ENCODE data around the gene TTC34. TPM values are rescaled to one million over a fixed set of nuclear protein-coding genes. Genes with fewer than 3 reads are reported as not detected.

Gene TTC34
- polyA plus RNA-seq, 1 donor (not counting 4 experiments of a cell fraction or from before 2014, with no cell fraction given), result 0.04 TPM

- Histone ChIP-seq H3K4me1 (ENCODE audit: control insufficient read depth, extremely low read depth, insufficient read depth, low read length) (no peaks in the 10 kb centered on the region), H2AFZ (ENCODE audit: control insufficient read depth, low read length) (no peak overlapping the region), H3K9ac (ENCODE audit: control insufficient read depth, extremely low read depth, insufficient read depth, low read length) (no peak overlapping the region), H3K4me2 (ENCODE audit: control insufficient read depth, extremely low read depth, insufficient read depth, low read depth, low read length) (no peak overlapping the region), H3K9me1 (ENCODE audit: control insufficient read depth, extremely low read depth, insufficient read depth, low read length) (no peaks in the 10 kb centered on the region), H3K9me3 (ENCODE audit: control insufficient read depth, low read depth, low read length) (peaks cover 11% of the 10 kb centered on the region), H3K27ac (ENCODE audit: control insufficient read depth, insufficient read depth, low read length) (no peak overlapping the region), H3K4me3 (ENCODE audit: control insufficient read depth in 2 of 3, extremely low read depth in 1 of 3, insufficient read depth in 2 of 3, low read depth in 1 of 3, low read length in 3 of 3) (no peak overlapping the region), H4K20me1 (ENCODE audit: control insufficient read depth, extremely low read depth, insufficient read depth, low read length) (no peaks in the 10 kb centered on the region), H3K27me3 (ENCODE audit: control insufficient read depth, extremely low read depth, insufficient read depth, low read length) (no peaks in the 10 kb centered on the region), H3K79me2 (ENCODE audit: control insufficient read depth, insufficient read depth, low read length) (no peaks in the 10 kb centered on the region), H3K36me3 (ENCODE audit: control insufficient read depth in 2 of 2, extremely low read depth in 1 of 2, insufficient read depth in 2 of 2, low read length in 2 of 2) (no peaks in the 10 kb centered on the region)
- no peak for FAIRE-seq
- TF ChIP-seq EZH2 (IDR thresholded peaks at IDR 0.05; ENCODE audit: low read length), result no peak
- no peak for TF ChIP-seq CTCF (optimal IDR thresholded peaks at IDR 0.05 in 1 of 3, IDR thresholded peaks at IDR 0.05 in 1 of 3, conservative IDR thresholded peaks at IDR 0.05 in 1 of 3; ENCODE audit: extremely low read depth in 1 of 3, insufficient read depth in 2 of 3, low read length in 3 of 3)
- DNase-seq (ENCODE audit: low read depth, low spot score), result no peak
- dilution Hi-C loops (cut with MboI; ENCODE audit: extremely low pct_ligation_motif_present, low sequenced_read_pairs), result no loop called here
Measured at GRCh38 chr1:2789164-2789985, 12.1 kb downstream of the TTC34 start.

GRCh38 chr1:2788506-2789163, 12.9 kb downstream of the TTC34 start:
- H3K9me1 ChIP-seq (ENCODE audit: control insufficient read depth, extremely low read depth, insufficient read depth, low read length), result no peaks in the 10 kb centered on the region
- peaks cover 11% of the 10 kb centered on the region for H3K9me3 ChIP-seq (ENCODE audit: control insufficient read depth, low read depth, low read length)
- no peaks in the 10 kb centered on the region for H3K4me1 ChIP-seq (ENCODE audit: control insufficient read depth, extremely low read depth, insufficient read depth, low read length)
- no peak for TF ChIP-seq CTCF (optimal IDR thresholded peaks at IDR 0.05 in 1 of 3, IDR thresholded peaks at IDR 0.05 in 1 of 3, conservative IDR thresholded peaks at IDR 0.05 in 1 of 3; ENCODE audit: extremely low read depth in 1 of 3, insufficient read depth in 2 of 3, low read length in 3 of 3)
- no peak for TF ChIP-seq EZH2 (IDR thresholded peaks at IDR 0.05; ENCODE audit: low read length)
- no peaks in the 10 kb centered on the region for H4K20me1 ChIP-seq (ENCODE audit: control insufficient read depth, extremely low read depth, insufficient read depth, low read length)
- dilution Hi-C loops (cut with MboI; ENCODE audit: extremely low pct_ligation_motif_present, low sequenced_read_pairs), result no loop called here
- H3K9ac ChIP-seq (ENCODE audit: control insufficient read depth, extremely low read depth, insufficient read depth, low read length), result no peak overlapping the region
- no peaks in the 10 kb centered on the region for H3K27me3 ChIP-seq (ENCODE audit: control insufficient read depth, extremely low read depth, insufficient read depth, low read length)
- DNase-seq (ENCODE audit: low read depth, low spot score), result no peak
- no peak overlapping the region for H3K4me3 ChIP-seq (ENCODE audit: control insufficient read depth in 2 of 3, extremely low read depth in 1 of 3, insufficient read depth in 2 of 3, low read depth in 1 of 3, low read length in 3 of 3)
- no peak overlapping the region for H3K27ac ChIP-seq (ENCODE audit: control insufficient read depth, insufficient read depth, low read length)
- no peaks in the 10 kb centered on the region for H3K36me3 ChIP-seq (ENCODE audit: control insufficient read depth in 2 of 2, extremely low read depth in 1 of 2, insufficient read depth in 2 of 2, low read length in 2 of 2)
- no peak for FAIRE-seq
- H2AFZ ChIP-seq (ENCODE audit: control insufficient read depth, low read length), result no peak overlapping the region
- no peak overlapping the region for H3K4me2 ChIP-seq (ENCODE audit: control insufficient read depth, extremely low read depth, insufficient read depth, low read depth, low read length)
- no peaks in the 10 kb centered on the region for H3K79me2 ChIP-seq (ENCODE audit: control insufficient read depth, insufficient read depth, low read length)
